PC-9 (cell line): ENCODE results near the gene PAX9. TPM values are rescaled to one million over a fixed set of nuclear protein-coding genes. Genes with fewer than 3 reads are reported as not detected.

Experiments used
- BruUV-seq: library from RNA; stranded (reverse); fragments of 400-500 nt; replicated peaks from 2 replicates; lab custom pipeline; 2021; lab: Mats Ljungman, UMichigan
- CTCF ChIA-PET: fragments of 300-600 bp; sonication (Branson Sonifier 250); formaldehyde crosslinking; loops from one replicate; lab custom pipeline; 2022; ENCODE audit warnings: antibody characterized with exemption; lab: Charles Lee
- POLR2A ChIA-PET: fragments of 300-600 bp; sonication (Branson Sonifier 250); formaldehyde crosslinking; loops from one replicate; lab custom pipeline; 2022; ENCODE audit warnings: antibody characterized with exemption; ENCODE audit not compliant: unreplicated experiment; lab: Charles Lee
- DNase-seq, 2 experiments: peaks; one replicate each; pipeline versions ENCODE4 v3.0.0 to v3.0.0-alpha.2; 2015 to 2022; ENCODE audit warnings: mixed read lengths in 1 of 2
- H2AFZ ChIP-seq: fragments of 200-600 bp; sonication (generic); 2 replicates; pipeline ENCODE4 v1.8.1; 2017; ENCODE audit warnings: antibody characterized with exemption
- H3F3A ChIP-seq: fragments of 200-600 bp; sonication (generic); 2 replicates; pipeline ENCODE4 v1.8.1; 2017; ENCODE audit warnings: antibody characterized with exemption, mild to moderate bottlenecking, low read depth; ENCODE audit not compliant: insufficient read depth
- H3K27ac ChIP-seq: fragments of 200-600 bp; sonication (generic); 2 replicates; pipeline ENCODE4 v1.6.1; 2016; ENCODE audit warnings: mixed run types
- H3K27me3 ChIP-seq: fragments of 200-600 bp; sonication (generic); 2 replicates; pipeline ENCODE4 v1.6.1; 2016; ENCODE audit warnings: low read depth, mixed run types; ENCODE audit not compliant: insufficient read depth
- H3K36me3 ChIP-seq: fragments of 200-600 bp; sonication (generic); 2 replicates; pipeline ENCODE4 v1.6.1; 2016; ENCODE audit warnings: low read depth, mixed run types
- H3K4me1 ChIP-seq: fragments of 200-600 bp; sonication (generic); replicated peaks from 2 replicates; pipeline ENCODE4 v1.6.1; 2016; ENCODE audit warnings: mixed run types; ENCODE audit not compliant: insufficient read depth
- H3K4me2 ChIP-seq: fragments of 200-600 bp; sonication (generic); 2 replicates; pipeline ENCODE4 v1.6.1; 2017; ENCODE audit warnings: mixed run types
- H3K4me3 ChIP-seq: fragments of 200-600 bp; sonication (generic); 2 replicates; pipeline ENCODE4 v1.6.1; 2016; ENCODE audit warnings: mixed run types
- H3K79me2 ChIP-seq: fragments of 200-600 bp; sonication (generic); 2 replicates; pipeline ENCODE4 v1.6.1; 2017; ENCODE audit warnings: low read depth, mixed run types
- H3K9me2 ChIP-seq: fragments of 200-600 bp; sonication (generic); 2 replicates; pipeline ENCODE4 v1.8.1; 2017; ENCODE audit warnings: mild to moderate bottlenecking; ENCODE audit not compliant: insufficient read depth
- H3K9me3 ChIP-seq: fragments of 200-600 bp; sonication (generic); 2 replicates; pipeline ENCODE4 v1.8.1; 2016; ENCODE audit warnings: low read depth; ENCODE audit not compliant: insufficient read depth
- H4K20me1 ChIP-seq: fragments of 200-600 bp; sonication (generic); 2 replicates; pipeline ENCODE4 v1.8.1; 2017; ENCODE audit not compliant: insufficient read depth
- EZH2 ChIP-seq: fragments of 200-600 bp; sonication (generic); IDR thresholded peaks from 2 replicates; pipeline ENCODE4 v1.8.0; 2017; ENCODE audit warnings: antibody characterized with exemption, low read depth
- intact Hi-C: fragments of 100-400 bp; cut with micrococcal nuclease; formaldehyde crosslinking; loops from one replicate; pipeline ENCODE4 v1.10.0; 2022; ENCODE audit not compliant: unreplicated experiment
- total RNA-seq: library from RNA; stranded (reverse); gene quantifications from 2 replicates; pipeline ENCODE4 v1.2.3, GENCODE V29; 2021
- TF ChIP-seq, protein P1 (sequence below): fragments of 200-600 bp; sonication (generic); conservative IDR thresholded peaks from 2 replicates; pipeline ENCODE4 v1.6.1; 2017; ENCODE audit warnings: mixed run types, antibody characterized with exemption, mild to moderate bottlenecking, moderate library complexity

Gene PAX9
- total RNA-seq, 1 experiment from 2014 or later: 7.6 TPM

GRCh38 chr14:36625436-36625835 lies 36.2 kb upstream of the PAX9 start:
- H3K27ac ChIP-seq: no peak overlapping the region
- H3K9me2 ChIP-seq: no peaks in the 10 kb centered on the region
- no peak overlapping the region for H2AFZ ChIP-seq
- H3K4me3 ChIP-seq: no peak overlapping the region
- ChIA-PET POLR2A (no interaction called here), CTCF (no interaction called here)
- no peak overlapping the region for H3K4me2 ChIP-seq
- intact Hi-C loops: no loop called here
- no peaks in the 10 kb centered on the region for H3F3A ChIP-seq
- no peaks in the 10 kb centered on the region for H3K36me3 ChIP-seq
- no peaks in the 10 kb centered on the region for H3K27me3 ChIP-seq
- no peaks in the 10 kb centered on the region for H3K9me3 ChIP-seq
- no TSS peak for BruUV-seq
- no peak for TF ChIP-seq EZH2
- TF ChIP-seq, protein P1, sequence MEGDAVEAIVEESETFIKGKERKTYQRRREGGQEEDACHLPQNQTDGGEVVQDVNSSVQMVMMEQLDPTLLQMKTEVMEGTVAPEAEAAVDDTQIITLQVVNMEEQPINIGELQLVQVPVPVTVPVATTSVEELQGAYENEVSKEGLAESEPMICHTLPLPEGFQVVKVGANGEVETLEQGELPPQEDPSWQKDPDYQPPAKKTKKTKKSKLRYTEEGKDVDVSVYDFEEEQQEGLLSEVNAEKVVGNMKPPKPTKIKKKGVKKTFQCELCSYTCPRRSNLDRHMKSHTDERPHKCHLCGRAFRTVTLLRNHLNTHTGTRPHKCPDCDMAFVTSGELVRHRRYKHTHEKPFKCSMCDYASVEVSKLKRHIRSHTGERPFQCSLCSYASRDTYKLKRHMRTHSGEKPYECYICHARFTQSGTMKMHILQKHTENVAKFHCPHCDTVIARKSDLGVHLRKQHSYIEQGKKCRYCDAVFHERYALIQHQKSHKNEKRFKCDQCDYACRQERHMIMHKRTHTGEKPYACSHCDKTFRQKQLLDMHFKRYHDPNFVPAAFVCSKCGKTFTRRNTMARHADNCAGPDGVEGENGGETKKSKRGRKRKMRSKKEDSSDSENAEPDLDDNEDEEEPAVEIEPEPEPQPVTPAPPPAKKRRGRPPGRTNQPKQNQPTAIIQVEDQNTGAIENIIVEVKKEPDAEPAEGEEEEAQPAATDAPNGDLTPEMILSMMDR: no peak
- no peaks in the 10 kb centered on the region for H3K79me2 ChIP-seq
- no peaks in the 10 kb centered on the region for H4K20me1 ChIP-seq
- peaks cover 6% of the 10 kb centered on the region; the same call in 1 of the 2 replicates for H3K4me1 ChIP-seq
- DNase-seq: no peak

- Histone ChIP-seq H3K36me3 (no peaks in the 10 kb centered on the region), H3K9me2 (no peaks in the 10 kb centered on the region), H3K27ac (no peak overlapping the region), H3K9me3 (no peaks in the 10 kb centered on the region), H3F3A (no peaks in the 10 kb centered on the region), H3K4me2 (no peak overlapping the region), H4K20me1 (no peaks in the 10 kb centered on the region), H2AFZ (no peak overlapping the region), H3K27me3 (no peaks in the 10 kb centered on the region), H3K4me1 (peaks cover 6% of the 10 kb centered on the region; the same call in 1 of the 2 replicates), H3K4me3 (no peak overlapping the region), H3K79me2 (no peaks in the 10 kb centered on the region)
- DNase-seq: no peak
- intact Hi-C loops: no loop called here
- TF ChIP-seq, protein P1: no peak
- no peak for TF ChIP-seq EZH2
- BruUV-seq: no TSS peak
- ChIA-PET POLR2A (no interaction called here), CTCF (no interaction called here)
These were observed 35.5 kb upstream of the PAX9 start for GRCh38 chr14:36626151-36626550.

DNA sequence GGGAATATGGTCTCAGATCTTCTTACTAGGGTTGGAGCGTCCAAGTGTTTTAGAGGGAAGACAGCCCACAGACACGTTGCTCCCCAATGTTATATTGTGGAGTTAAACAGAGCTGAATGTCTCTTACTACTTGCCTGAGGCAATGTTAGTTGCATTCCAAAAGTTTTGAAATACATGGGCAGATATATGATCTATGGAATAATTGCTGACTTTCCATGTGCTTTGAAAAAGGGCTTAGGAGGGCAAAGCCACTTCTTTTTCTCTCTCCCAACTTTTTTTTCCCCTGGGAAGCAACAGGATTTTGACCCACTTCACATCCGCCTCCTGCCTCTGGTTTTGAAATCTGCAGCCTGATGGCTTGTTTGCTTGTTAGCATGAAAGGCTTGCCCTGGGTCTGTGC lies 33.7 kb upstream of the PAX9 start:
- Histone ChIP-seq H3F3A (no peaks in the 10 kb centered on the region), H3K4me1 (peaks cover 6% of the 10 kb centered on the region; the same call in 1 of the 2 replicates), H3K36me3 (no peaks in the 10 kb centered on the region), H3K9me3 (no peaks in the 10 kb centered on the region), H3K79me2 (no peaks in the 10 kb centered on the region), H2AFZ (no peak overlapping the region), H3K4me2 (no peak overlapping the region), H3K9me2 (no peaks in the 10 kb centered on the region), H3K4me3 (no peak overlapping the region), H4K20me1 (no peaks in the 10 kb centered on the region), H3K27ac (no peak overlapping the region), H3K27me3 (no peaks in the 10 kb centered on the region)
- intact Hi-C loops: no loop called here
- no peak for TF ChIP-seq EZH2
- TF ChIP-seq, protein P1: no peak
- DNase-seq: no peak
- ChIA-PET POLR2A (no interaction called here), CTCF (no interaction called here)
- BruUV-seq: no TSS peak
